Measurements from ENCODE around the gene PIK3CG. TPM values are rescaled to one million over a fixed set of nuclear protein-coding genes. Genes with fewer than 3 reads are reported as not detected.
"Not testable (repeated sequence)": the region's sequence is repeated elsewhere in the genome, so short reads cannot be mapped to it uniquely, and the experiment has no call there.

PIK3CG gene
- total and polyA plus RNA-seq, 8 donors = 0.15 to 21.9 (median 3.1) TPM

- Histone ChIP-seq H3K4me1 (no peaks in the 10 kb centered on the region), H3K27ac (no peak overlapping the region), H3K4me3 (no peak overlapping the region), H3K27me3 (no peaks in the 10 kb centered on the region), H3K9me3 (no peaks in the 10 kb centered on the region), H3K36me3 (no peaks in the 10 kb centered on the region)
- intact Hi-C loops (cut with DNase I; ENCODE audit: low total_unique reads) = no loop called here
- 76 to 87% (median 81%) methylated on average over 4 of the region's 4 CpGs for WGBS, 5 donors
- TF ChIP-seq EP300 (IDR thresholded peaks at IDR 0.05) (no peak), POLR2A (IDR thresholded peaks at IDR 0.05) (no peak), POLR2AphosphoS5 (IDR thresholded peaks at IDR 0.05) (no peak), CTCF (IDR thresholded peaks at IDR 0.05) (no peak)
- DNase-seq = no peak
Observed at GRCh38 chr7:106926892-106927291, 61.8 kb downstream of the PIK3CG start.

- Histone ChIP-seq H3K27ac (no peak overlapping the region), H3K4me1 (no peaks in the 10 kb centered on the region), H3K27me3 (no peaks in the 10 kb centered on the region), H3K4me3 (no peak overlapping the region), H3K36me3 (no peaks in the 10 kb centered on the region), H3K9me3 (no peaks in the 10 kb centered on the region)
- DNase-seq = no peak
- 41 to 55% (median 52%) methylated on average over 2 of the region's 2 CpGs for WGBS, 5 donors
- intact Hi-C loops (cut with DNase I; ENCODE audit: low total_unique reads) = no loop called here
- no peak for TF ChIP-seq CTCF (IDR thresholded peaks at IDR 0.05)
- no peak for TF ChIP-seq POLR2AphosphoS5 (IDR thresholded peaks at IDR 0.05)
- TF ChIP-seq EP300 (IDR thresholded peaks at IDR 0.05) = no peak
- no peak for TF ChIP-seq POLR2A (IDR thresholded peaks at IDR 0.05)
Observed at GRCh38 chr7:106927536-106927935, 62.5 kb downstream of the PIK3CG start.

GRCh38 chr7:106929616-106930015, 64.5 kb downstream of the PIK3CG start:
- WGBS, 5 donors = 54 to 96% (median 63%) methylated on average over 2 of the region's 2 CpGs
- H3K36me3 ChIP-seq; H3K9me3 ChIP-seq; intact Hi-C loops (cut with DNase I; ENCODE audit: low total_unique reads); H3K4me3 ChIP-seq; DNase-seq; H3K27me3 ChIP-seq; H3K4me1 ChIP-seq; H3K27ac ChIP-seq: not testable (repeated sequence)

GRCh38 chr7:106936236-106936635, 71.2 kb downstream of the PIK3CG start:
- no peaks in the 10 kb centered on the region for H3K36me3 ChIP-seq
- no peak for DNase-seq
- TF ChIP-seq EP300 (IDR thresholded peaks at IDR 0.05) = no peak
- TF ChIP-seq POLR2A (IDR thresholded peaks at IDR 0.05) = no peak
- TF ChIP-seq POLR2AphosphoS5 (IDR thresholded peaks at IDR 0.05) = no peak
- no peak for TF ChIP-seq CTCF (IDR thresholded peaks at IDR 0.05)
- WGBS, 5 donors = 90 to 97% (median 91%) methylated on average over 6 of the region's 6 CpGs
- no peak overlapping the region for H3K27ac ChIP-seq
- intact Hi-C loops (cut with DNase I; ENCODE audit: low total_unique reads) = no loop called here
- H3K27me3 ChIP-seq = no peaks in the 10 kb centered on the region
- H3K4me3 ChIP-seq = no peak overlapping the region
- H3K4me1 ChIP-seq = no peaks in the 10 kb centered on the region
- H3K9me3 ChIP-seq = no peaks in the 10 kb centered on the region

- H3K4me3 ChIP-seq; intact Hi-C loops (cut with DNase I; ENCODE audit: low total_unique reads); DNase-seq; H3K27me3 ChIP-seq; H3K27ac ChIP-seq; H3K9me3 ChIP-seq; H3K4me1 ChIP-seq; H3K36me3 ChIP-seq: not testable (repeated sequence)
- WGBS, 5 donors = 85 to 89% (median 87%) methylated on average over 7 of the region's 7 CpGs
Observed at GRCh38 chr7:106938122-106938521, 73.0 kb downstream of the PIK3CG start.

GRCh38 chr7:106938803-106939202, 73.7 kb downstream of the PIK3CG start:
- 86 to 92% (median 89%) methylated on average over 5 of the region's 5 CpGs for WGBS, 5 donors
- TF ChIP-seq POLR2AphosphoS5 (IDR thresholded peaks at IDR 0.05) (no peak), EP300 (IDR thresholded peaks at IDR 0.05) (no peak), POLR2A (IDR thresholded peaks at IDR 0.05) (no peak), CTCF (IDR thresholded peaks at IDR 0.05) (no peak)
- intact Hi-C loops (cut with DNase I; ENCODE audit: low total_unique reads) = no loop called here
- no peak for DNase-seq
- no peak overlapping the region for H3K27ac ChIP-seq
- no peaks in the 10 kb centered on the region for H3K4me1 ChIP-seq
- H3K27me3 ChIP-seq = no peaks in the 10 kb centered on the region
- no peaks in the 10 kb centered on the region for H3K9me3 ChIP-seq
- no peaks in the 10 kb centered on the region for H3K36me3 ChIP-seq
- H3K4me3 ChIP-seq = no peak overlapping the region

All from stomach (tissue), 9 donors.